GM12878 (cell line): Measurements from ENCODE around the gene KCNK4. TPM values are rescaled to one million over a fixed set of nuclear protein-coding genes. Genes with fewer than 3 reads are reported as not detected.

Experiments
- ATAC-seq: fragments of 200-7000 bp; cut with Tn5 transposase; 3 replicates; pipeline ENCODE4 v1.9.1; 2020; ENCODE audit warnings: mild to moderate bottlenecking, moderate library complexity
- BruUV-seq: library from RNA; stranded (reverse); fragments of 400-500 nt; replicated peaks from 2 replicates; lab custom pipeline; 2021; lab: Mats Ljungman, UMichigan
- CTCF ChIA-PET: fragments of 300-600 bp; sonication (Branson Sonifier 250); formaldehyde crosslinking; extraction: SDS; loops from one replicate; lab custom pipeline; 2021; ENCODE audit warnings: inconsistent platforms; lab: Yijun Ruan, JAX
- POLR2A ChIA-PET: fragments of 350-600 bp; formaldehyde crosslinking; extraction: SDS; loops from one replicate; lab custom pipeline; 2021; ENCODE audit warnings: inconsistent platforms; lab: Charles Lee
- RAD21 ChIA-PET: fragments of 300-600 bp; sonication (Branson Sonifier 250); formaldehyde crosslinking; loops from one replicate; lab custom pipeline; 2023; ENCODE audit warnings: antibody characterized with exemption; ENCODE audit not compliant: unreplicated experiment; lab: Charles Lee
- SMC1A ChIA-PET: fragments of 300-600 bp; sonication (Branson Sonifier 250); formaldehyde crosslinking; loops from one replicate; lab custom pipeline; 2023; ENCODE audit not compliant: unreplicated experiment, uncharacterized antibody; lab: Charles Lee
- DNase-seq: peaks from one replicate; pipeline ENCODE4 v3.0.0-alpha.2; 2011; ENCODE audit warnings: low read depth, low spot score
- FAIRE-seq: peaks from 3 replicates; lab custom pipeline; 2011; peaks lifted over from hg19 to GRCh38; lab: Jason Lieb, UNC
- H2AFZ ChIP-seq: 2 replicates; pipeline ENCODE4 v1.6.0; 2011; ENCODE audit warnings: low read depth, low read length, control low read depth; ENCODE audit not compliant: control insufficient read depth
- H3K27ac ChIP-seq: 2 replicates; pipeline ENCODE4 v1.5.1; 2011; ENCODE audit warnings: control low read depth; ENCODE audit not compliant: control insufficient read depth, insufficient read depth
- H3K27me3 ChIP-seq, 2 experiments: replicated peaks in 1 of 2; 2 replicates each; pipeline versions ENCODE4 v1.6.0 to v1.6.1; 2011; ENCODE audit warnings: low read length in 1 of 2; ENCODE audit not compliant: control insufficient read depth in 2 of 2, insufficient read depth in 2 of 2
- H3K36me3 ChIP-seq, 2 experiments: 2 replicates each; pipeline ENCODE4 v1.5.1; 2011; ENCODE audit warnings: low read length in 1 of 2; ENCODE audit not compliant: control insufficient read depth in 2 of 2, insufficient read depth in 2 of 2
- H3K4me1 ChIP-seq: 2 replicates; pipeline ENCODE4 v1.6.1; 2011; ENCODE audit warnings: mild to moderate bottlenecking, low read length, moderate library complexity, mixed read lengths; ENCODE audit not compliant: control insufficient read depth, insufficient read depth
- H3K4me2 ChIP-seq: 2 replicates; pipeline ENCODE4 v1.6.0; 2011; ENCODE audit warnings: control low read depth; ENCODE audit not compliant: control insufficient read depth, insufficient read depth
- H3K4me3 ChIP-seq: fragments of 200-600 bp; sonication (generic); 2 replicates; pipeline ENCODE4 v1.5.1; 2016
- H3K79me2 ChIP-seq: 2 replicates; pipeline ENCODE4 v1.6.0; 2011; ENCODE audit warnings: low read length; ENCODE audit not compliant: control insufficient read depth, insufficient read depth
- H3K9ac ChIP-seq: 2 replicates; pipeline ENCODE4 v1.8.0; 2011; ENCODE audit warnings: low read length, control low read depth, mixed read lengths; ENCODE audit not compliant: control insufficient read depth, insufficient read depth
- H3K9me3 ChIP-seq: replicated peaks from 3 replicates; pipeline ENCODE4 v1.5.1; 2011; ENCODE audit warnings: mild to moderate bottlenecking, low read length; ENCODE audit not compliant: control insufficient read depth, insufficient read depth
- H4K20me1 ChIP-seq: 2 replicates; pipeline ENCODE4 v1.6.0; 2011; ENCODE audit not compliant: control insufficient read depth, insufficient read depth
- CREB1 ChIP-seq: IDR thresholded peaks from 2 replicates; pipeline ENCODE4 v1.6.1; 2012; ENCODE audit warnings: low read depth, mild to moderate bottlenecking, inconsistent platforms
- CREM ChIP-seq: IDR thresholded peaks from 2 replicates; pipeline ENCODE4 v1.6.1; 2014; ENCODE audit warnings: antibody characterized with exemption, low read depth
- LARP7 ChIP-seq: fragments of 450-650 bp; IDR thresholded peaks from 2 replicates; pipeline ENCODE4 v1.6.1; 2017; ENCODE audit warnings: mild to moderate bottlenecking
- MYB ChIP-seq: fragments of 150-350 bp; IDR thresholded peaks from 2 replicates; pipeline ENCODE4 v1.6.1; 2014; ENCODE audit warnings: mild to moderate bottlenecking, low read depth, low read length, borderline replicate concordance
- NRF1 ChIP-seq: conservative IDR thresholded peaks from 2 replicates; pipeline ENCODE4 v1.6.1; 2011; ENCODE audit warnings: mild to moderate bottlenecking, low read depth, low read length, improper control_type of control experiment
- POU2F2 ChIP-seq: IDR thresholded peaks from 3 replicates; pipeline ENCODE4 v1.6.1; 2011; ENCODE audit warnings: low read depth, mild to moderate bottlenecking, low read length, borderline replicate concordance
- RB1 ChIP-seq: fragments of 450-650 bp; formaldehyde crosslinking; IDR thresholded peaks from 2 replicates; pipeline ENCODE4 v1.6.1; 2017; ENCODE audit warnings: mild to moderate bottlenecking, borderline replicate concordance
- RUNX3 ChIP-seq: IDR thresholded peaks from 2 replicates; pipeline ENCODE4 v1.6.1; 2012; ENCODE audit warnings: low read length, inconsistent platforms
- SP1 ChIP-seq: IDR thresholded peaks from one replicate; pipeline ENCODE4 v1.6.1; 2011; ENCODE audit warnings: low read depth, low read length
- SREBF1 ChIP-seq: IDR thresholded peaks from 2 replicates; pipeline ENCODE4 v1.6.1; 2012; ENCODE audit warnings: mild to moderate bottlenecking, low read length
- SUPT20H ChIP-seq: IDR thresholded peaks from 2 replicates; pipeline ENCODE4 v1.6.1; 2011; ENCODE audit warnings: low read depth, mild to moderate bottlenecking, low read length, moderate library complexity, borderline replicate concordance; ENCODE audit not compliant: control insufficient read depth
- ZNF274 ChIP-seq: IDR thresholded peaks from one replicate; pipeline ENCODE4 v1.8.0; 2011; ENCODE audit not compliant: insufficient read length, insufficient read depth
- ZNF622 ChIP-seq: fragments of 450-650 bp; IDR thresholded peaks from 2 replicates; pipeline ENCODE4 v1.6.1; 2017; ENCODE audit warnings: mild to moderate bottlenecking, inconsistent platforms
- WGBS: methylation state at CpG from one replicate; pipeline ENCODE4 v1.1.6; 2016; ENCODE audit warnings: low lambda C conversion rate; ENCODE audit not compliant: insufficient replicate concordance, insufficient coverage; ENCODE audit errors: missing lambda C conversion rate; 5-methylcytosine and 5-hydroxymethylcytosine counted together
- in situ Hi-C: fragments of 300-500 bp; cut with MboI; formaldehyde crosslinking; loops from 9 replicates; pipeline ENCODE4 v1.14.3; 2018; ENCODE audit warnings: mixed read lengths
- intact Hi-C: fragments of 100-400 bp; cut with micrococcal nuclease; formaldehyde crosslinking; loops from one replicate; pipeline ENCODE4 v1.14.2; 2022; ENCODE audit not compliant: unreplicated experiment
- polyA plus RNA-seq, 11 experiments: library from polyadenylated mRNA; depleted of rRNA in 4 of 11; unstranded in 6 of 11; stranded (reverse) in 5 of 11; fragments of >200 nt; fragmentation: Nextera tagmentation in 4 of 11; fragmentation: Illumina TruSeq in 1 of 11; extraction: Ambion mirVana in 4 of 11; extraction: Trizol in 1 of 11; gene quantifications; 1 replicate in 1 of 11; 2 replicates in 10 of 11; pipeline versions ENCODE4 v1.2.1 to v1.2.3, GENCODE V29; 2011 to 2016; ENCODE audit warnings: inconsistent platforms in 2 of 11, missing spikeins in 2 of 11, low read depth in 1 of 11
- total RNA-seq, 4 experiments: library from RNA; depleted of rRNA in 3 of 4; stranded (reverse); fragments of >200 nt in 3 of 4; fragmentation: Illumina TruSeq in 1 of 4; extraction: Trizol in 1 of 4; gene quantifications; 2 replicates each; pipeline versions ENCODE4 v1.2.1 to v1.2.3, GENCODE V29; 2013 to 2021
- TF ChIP-seq, protein P1 (sequence below): IDR thresholded peaks from 2 replicates; pipeline ENCODE4 v1.6.1; 2012; ENCODE audit warnings: mild to moderate bottlenecking, low read depth, low read length
- TF ChIP-seq, protein P2 (sequence below): IDR thresholded peaks from 2 replicates; pipeline ENCODE4 v1.6.1; 2012; ENCODE audit warnings: improper control_type of control experiment, low read depth, low read length; ENCODE audit not compliant: insufficient replicate concordance

KCNK4 gene
- total and polyA plus RNA-seq, 10 of the 15 experiments (the other 5 are each of a cell fraction or from before 2014, with no cell fraction given): 0.04 TPM; not detected in 9

DNA sequence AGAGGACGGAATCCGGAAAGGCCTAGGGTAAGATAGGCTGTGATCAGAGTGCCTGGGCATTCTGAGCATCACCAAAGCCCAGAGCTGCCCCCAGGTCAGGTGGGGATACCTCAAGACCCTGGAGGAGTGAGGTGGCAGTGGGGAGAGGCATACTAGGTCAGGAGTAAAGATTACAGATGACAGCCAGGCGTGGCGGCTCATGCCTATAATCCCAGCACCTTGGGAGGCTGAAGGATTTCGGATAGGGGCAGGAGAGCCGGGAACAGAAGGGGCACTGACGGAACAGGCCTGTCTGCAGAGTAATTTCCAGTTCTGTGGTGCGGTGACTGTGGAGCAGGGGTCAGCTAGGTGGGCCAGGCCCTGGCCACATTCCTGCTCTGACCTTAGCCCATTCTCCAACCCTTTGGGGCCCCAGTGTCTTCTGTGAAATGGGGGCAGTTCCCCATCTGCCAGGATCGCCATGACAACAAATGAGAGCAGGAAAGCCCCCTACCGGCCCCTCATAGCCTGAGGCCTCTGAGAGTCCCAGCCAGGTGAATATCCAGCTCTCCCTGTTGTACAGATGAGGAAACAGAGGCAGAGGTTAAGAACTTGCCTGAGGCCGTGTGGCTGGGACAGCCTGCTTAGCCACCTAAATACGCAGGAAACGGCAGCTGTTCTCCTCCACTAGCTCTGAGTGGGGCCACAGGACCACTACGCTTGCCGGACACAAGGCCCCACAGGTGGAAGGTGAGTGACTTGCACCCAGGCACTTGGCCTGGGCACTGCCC is 15.9 kb upstream of the KCNK4 start:
- Histone ChIP-seq H3K27me3 (no peaks in the 10 kb centered on the region), H3K4me1 (0 out of 2 replicates have a peak, but pooled peaks cover 2% of the 10 kb centered on the region), H3K9ac (no peak overlapping the region), H3K27ac (no peak overlapping the region), H4K20me1 (no peaks in the 10 kb centered on the region; the same call in 1 of the 2 replicates), H2AFZ (no peak overlapping the region), H3K9me3 (no peaks in the 10 kb centered on the region), H3K4me2 (no peak overlapping the region), H3K4me3 (no peak overlapping the region), H3K79me2 (peaks cover 10% of the 10 kb centered on the region), H3K36me3 (peaks cover 0 to 3% of the 10 kb centered on the region in 2 experiments; a peak in 1 of 4 replicates)
- RAD21 ChIA-PET: no interaction called here
- FAIRE-seq (no peak), DNase-seq (no peak), ATAC-seq (no peak)
- SMC1A ChIA-PET: interaction anchor here (1.3 kb wide), 1 partner anchor 42 kb away, joined by 3 read pairs; the partner anchor contains the start of genes PRDX5 and TRMT112
- WGBS: 94% methylated on average over 15 of the region's 15 CpGs
- POLR2A ChIA-PET: interaction anchor here (0.8 kb wide), 1 partner anchor 34 kb away, joined by 3 read pairs; the partner anchor contains the start of gene FKBP2
- intact Hi-C loops (no loop called here), in situ Hi-C loops (no loop called here)
- CTCF ChIA-PET: interaction anchor here (0.6 to 3.5 kb wide), 5 partner anchors 8 to 29 kb away, joined by 3 to 10 read pairs (median 4); no protein-coding TSS in a partner anchor
- BruUV-seq: no TSS peak
- TF ChIP-seq SREBF1 (no peak), MYB (no peak), RUNX3 (no peak), LARP7 (no peak), SP1 (no peak), SUPT20H (no peak), CREM (no peak), CREB1 (no peak), ZNF622 (no peak), POU2F2 (no peak), RB1 (no peak), NRF1 (no peak), ZNF274 (no peak)
- TF ChIP-seq, protein P1, sequence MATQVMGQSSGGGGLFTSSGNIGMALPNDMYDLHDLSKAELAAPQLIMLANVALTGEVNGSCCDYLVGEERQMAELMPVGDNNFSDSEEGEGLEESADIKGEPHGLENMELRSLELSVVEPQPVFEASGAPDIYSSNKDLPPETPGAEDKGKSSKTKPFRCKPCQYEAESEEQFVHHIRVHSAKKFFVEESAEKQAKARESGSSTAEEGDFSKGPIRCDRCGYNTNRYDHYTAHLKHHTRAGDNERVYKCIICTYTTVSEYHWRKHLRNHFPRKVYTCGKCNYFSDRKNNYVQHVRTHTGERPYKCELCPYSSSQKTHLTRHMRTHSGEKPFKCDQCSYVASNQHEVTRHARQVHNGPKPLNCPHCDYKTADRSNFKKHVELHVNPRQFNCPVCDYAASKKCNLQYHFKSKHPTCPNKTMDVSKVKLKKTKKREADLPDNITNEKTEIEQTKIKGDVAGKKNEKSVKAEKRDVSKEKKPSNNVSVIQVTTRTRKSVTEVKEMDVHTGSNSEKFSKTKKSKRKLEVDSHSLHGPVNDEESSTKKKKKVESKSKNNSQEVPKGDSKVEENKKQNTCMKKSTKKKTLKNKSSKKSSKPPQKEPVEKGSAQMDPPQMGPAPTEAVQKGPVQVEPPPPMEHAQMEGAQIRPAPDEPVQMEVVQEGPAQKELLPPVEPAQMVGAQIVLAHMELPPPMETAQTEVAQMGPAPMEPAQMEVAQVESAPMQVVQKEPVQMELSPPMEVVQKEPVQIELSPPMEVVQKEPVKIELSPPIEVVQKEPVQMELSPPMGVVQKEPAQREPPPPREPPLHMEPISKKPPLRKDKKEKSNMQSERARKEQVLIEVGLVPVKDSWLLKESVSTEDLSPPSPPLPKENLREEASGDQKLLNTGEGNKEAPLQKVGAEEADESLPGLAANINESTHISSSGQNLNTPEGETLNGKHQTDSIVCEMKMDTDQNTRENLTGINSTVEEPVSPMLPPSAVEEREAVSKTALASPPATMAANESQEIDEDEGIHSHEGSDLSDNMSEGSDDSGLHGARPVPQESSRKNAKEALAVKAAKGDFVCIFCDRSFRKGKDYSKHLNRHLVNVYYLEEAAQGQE: no peak
- TF ChIP-seq, protein P2, sequence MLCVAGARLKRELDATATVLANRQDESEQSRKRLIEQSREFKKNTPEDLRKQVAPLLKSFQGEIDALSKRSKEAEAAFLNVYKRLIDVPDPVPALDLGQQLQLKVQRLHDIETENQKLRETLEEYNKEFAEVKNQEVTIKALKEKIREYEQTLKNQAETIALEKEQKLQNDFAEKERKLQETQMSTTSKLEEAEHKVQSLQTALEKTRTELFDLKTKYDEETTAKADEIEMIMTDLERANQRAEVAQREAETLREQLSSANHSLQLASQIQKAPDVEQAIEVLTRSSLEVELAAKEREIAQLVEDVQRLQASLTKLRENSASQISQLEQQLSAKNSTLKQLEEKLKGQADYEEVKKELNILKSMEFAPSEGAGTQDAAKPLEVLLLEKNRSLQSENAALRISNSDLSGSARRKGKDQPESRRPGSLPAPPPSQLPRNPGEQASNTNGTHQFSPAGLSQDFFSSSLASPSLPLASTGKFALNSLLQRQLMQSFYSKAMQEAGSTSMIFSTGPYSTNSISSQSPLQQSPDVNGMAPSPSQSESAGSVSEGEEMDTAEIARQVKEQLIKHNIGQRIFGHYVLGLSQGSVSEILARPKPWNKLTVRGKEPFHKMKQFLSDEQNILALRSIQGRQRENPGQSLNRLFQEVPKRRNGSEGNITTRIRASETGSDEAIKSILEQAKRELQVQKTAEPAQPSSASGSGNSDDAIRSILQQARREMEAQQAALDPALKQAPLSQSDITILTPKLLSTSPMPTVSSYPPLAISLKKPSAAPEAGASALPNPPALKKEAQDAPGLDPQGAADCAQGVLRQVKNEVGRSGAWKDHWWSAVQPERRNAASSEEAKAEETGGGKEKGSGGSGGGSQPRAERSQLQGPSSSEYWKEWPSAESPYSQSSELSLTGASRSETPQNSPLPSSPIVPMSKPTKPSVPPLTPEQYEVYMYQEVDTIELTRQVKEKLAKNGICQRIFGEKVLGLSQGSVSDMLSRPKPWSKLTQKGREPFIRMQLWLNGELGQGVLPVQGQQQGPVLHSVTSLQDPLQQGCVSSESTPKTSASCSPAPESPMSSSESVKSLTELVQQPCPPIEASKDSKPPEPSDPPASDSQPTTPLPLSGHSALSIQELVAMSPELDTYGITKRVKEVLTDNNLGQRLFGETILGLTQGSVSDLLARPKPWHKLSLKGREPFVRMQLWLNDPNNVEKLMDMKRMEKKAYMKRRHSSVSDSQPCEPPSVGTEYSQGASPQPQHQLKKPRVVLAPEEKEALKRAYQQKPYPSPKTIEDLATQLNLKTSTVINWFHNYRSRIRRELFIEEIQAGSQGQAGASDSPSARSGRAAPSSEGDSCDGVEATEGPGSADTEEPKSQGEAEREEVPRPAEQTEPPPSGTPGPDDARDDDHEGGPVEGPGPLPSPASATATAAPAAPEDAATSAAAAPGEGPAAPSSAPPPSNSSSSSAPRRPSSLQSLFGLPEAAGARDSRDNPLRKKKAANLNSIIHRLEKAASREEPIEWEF: no peak
